BLaER1 (cell line): ENCODE measurements around the gene HDAC4.
A peak's percentile ranks its signal among the peaks of the same experiment; 100 is the strongest.
"Not testable (repeated sequence)": the region's sequence is repeated elsewhere in the genome, so short reads cannot be mapped to it uniquely, and the experiment has no call there.

Source experiments
- H3K27ac ChIP-seq: shearing (Covaris generic); formaldehyde crosslinking; 2 replicates; pipeline ENCODE4 v1.8.1; 2022
- H3K27me3 ChIP-seq: shearing (Covaris generic); formaldehyde crosslinking; 2 replicates; pipeline ENCODE4 v1.8.1; 2022
- H3K36me3 ChIP-seq: shearing (Covaris generic); formaldehyde crosslinking; 2 replicates; pipeline ENCODE4 v1.8.1; 2022
- H3K4me1 ChIP-seq: shearing (Covaris generic); formaldehyde crosslinking; 2 replicates; pipeline ENCODE4 v1.8.1; 2022
- H3K4me2 ChIP-seq: shearing (Covaris generic); formaldehyde crosslinking; 2 replicates; pipeline ENCODE4 v1.8.1; 2022
- H3K4me3 ChIP-seq: shearing (Covaris generic); formaldehyde crosslinking; 2 replicates; pipeline ENCODE4 v1.8.1; 2022
- H3K9ac ChIP-seq: shearing (Covaris generic); formaldehyde crosslinking; 2 replicates; pipeline ENCODE4 v1.8.1; 2022
- H3K9me3 ChIP-seq: shearing (Covaris generic); formaldehyde crosslinking; 2 replicates; pipeline ENCODE4 v1.8.1; 2022
- H4K20me1 ChIP-seq: shearing (Covaris generic); formaldehyde crosslinking; 2 replicates; pipeline ENCODE4 v1.8.1; 2022
- Cebpa-rat ChIP-seq: shearing (Covaris generic); IDR thresholded peaks from 2 replicates; pipeline ENCODE4 v1.8.1; 2022

HDAC4 gene

DNA sequence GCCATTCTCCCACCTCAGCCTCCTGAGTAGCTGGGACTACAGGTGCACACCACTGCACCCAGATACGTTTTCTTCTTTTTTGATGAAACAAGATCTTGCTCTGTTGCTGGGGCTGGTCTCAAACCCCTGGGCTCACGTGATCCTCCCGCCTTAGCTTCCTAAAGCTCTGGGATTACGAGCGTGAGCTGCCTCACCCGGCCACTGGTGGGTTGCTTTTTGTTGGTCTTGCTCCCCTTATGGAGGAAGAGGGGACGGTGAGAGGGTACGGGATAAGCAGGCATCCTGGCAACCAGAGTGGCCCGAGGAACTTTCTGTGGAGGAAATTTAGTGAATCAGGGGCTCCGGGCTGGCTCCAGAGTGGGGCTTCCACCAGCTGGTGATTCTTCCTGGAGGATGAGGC is 222.3 kb downstream of the HDAC4 start:
- Histone ChIP-seq H3K9me3 (peaks cover 51% of the 10 kb centered on the region), H3K4me3 (peak overlapping the region; percentile 21; the same call in 1 of the 2 replicates), H3K4me2 (peak overlapping the region; percentile 15; the same call in 1 of the 2 replicates), H4K20me1 (peaks cover 12% of the 10 kb centered on the region; the same call in 1 of the 2 replicates), H3K27me3 (no peaks in the 10 kb centered on the region), H3K9ac (no peak overlapping the region), H3K36me3 (peaks cover 83% of the 10 kb centered on the region), H3K4me1 (peaks cover 28% of the 10 kb centered on the region), H3K27ac (no peak overlapping the region; the same call in 1 of the 2 replicates)
- TF ChIP-seq Cebpa-rat = no peak

DNA sequence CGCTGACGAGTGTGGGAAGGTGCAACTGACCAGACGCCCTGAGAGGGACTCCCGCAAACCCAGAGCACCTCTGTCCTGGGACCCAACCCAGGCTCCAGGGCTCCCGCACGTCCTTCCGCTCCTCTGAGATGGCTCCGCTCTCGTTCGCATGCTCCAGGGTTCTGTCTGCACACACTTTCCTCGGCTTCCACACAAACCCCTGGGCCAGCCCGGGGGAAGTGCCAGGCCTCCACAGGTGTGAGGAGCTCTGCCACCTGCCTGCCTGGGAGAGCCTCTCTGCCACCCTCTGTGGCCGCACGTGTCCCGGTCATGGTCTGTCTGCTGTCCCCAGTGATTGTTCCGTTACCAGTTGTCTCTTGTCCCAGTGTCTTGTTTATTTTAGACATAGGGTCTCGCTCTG is 222.9 kb downstream of the HDAC4 start:
- Histone ChIP-seq H3K36me3 (peaks cover 85% of the 10 kb centered on the region), H3K9me3 (peaks cover 57% of the 10 kb centered on the region), H3K27me3 (no peaks in the 10 kb centered on the region), H3K27ac (no peak overlapping the region), H3K4me3 (peak overlapping the region; percentile 21; the same call in 1 of the 2 replicates), H3K9ac (no peak overlapping the region), H4K20me1 (peaks cover 12% of the 10 kb centered on the region; the same call in 1 of the 2 replicates), H3K4me2 (peak overlapping the region; percentile 15; the same call in 1 of the 2 replicates), H3K4me1 (peaks cover 23% of the 10 kb centered on the region)
- TF ChIP-seq Cebpa-rat = no peak

GRCh38 chr2:239177325-239177724 is 223.5 kb downstream of the HDAC4 start:
- Histone ChIP-seq H3K9ac (no peak overlapping the region), H3K27ac (no peak overlapping the region), H3K36me3 (peaks cover 88% of the 10 kb centered on the region), H3K4me2 (no peak overlapping the region), H3K9me3 (peaks cover 63% of the 10 kb centered on the region), H4K20me1 (peaks cover 12% of the 10 kb centered on the region; the same call in 1 of the 2 replicates), H3K27me3 (no peaks in the 10 kb centered on the region), H3K4me3 (no peak overlapping the region), H3K4me1 (peaks cover 17% of the 10 kb centered on the region)
- TF ChIP-seq Cebpa-rat = no peak

- Histone ChIP-seq H3K36me3 (peaks cover 80% of the 10 kb centered on the region), H3K9me3 (peaks cover 70% of the 10 kb centered on the region), H3K4me1 (peaks cover 11% of the 10 kb centered on the region)
- H3K9ac ChIP-seq, H3K4me3 ChIP-seq, H4K20me1 ChIP-seq, H3K27ac ChIP-seq, H3K27me3 ChIP-seq, H3K4me2 ChIP-seq: not testable (repeated sequence)
Observed at GRCh38 chr2:239176138-239176803, 224.5 kb downstream of the HDAC4 start.

DNA sequence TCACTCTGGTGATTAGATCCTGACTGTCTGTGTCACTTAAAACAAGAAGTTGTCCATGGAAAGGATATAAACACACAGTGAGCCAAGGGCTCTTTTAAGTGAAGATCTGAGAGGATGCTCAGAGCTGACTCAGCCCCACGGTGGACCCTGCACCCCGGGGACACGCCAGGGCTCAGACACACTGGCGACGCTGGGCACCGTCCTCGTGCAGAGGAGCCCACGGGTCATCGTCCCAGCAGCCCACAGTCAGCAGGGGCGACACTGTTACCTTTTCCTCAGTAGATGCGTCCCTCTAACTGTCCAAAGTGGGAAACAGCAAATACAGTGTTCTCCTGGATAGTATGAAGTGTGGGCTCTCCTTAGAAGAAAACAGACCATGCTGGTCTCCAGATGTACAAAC is 225.6 kb downstream of the HDAC4 start:
- Histone ChIP-seq H3K27me3 (no peaks in the 10 kb centered on the region), H3K36me3 (peaks cover 78% of the 10 kb centered on the region), H3K4me2 (no peak overlapping the region), H4K20me1 (no peaks in the 10 kb centered on the region), H3K27ac (no peak overlapping the region), H3K4me1 (peaks cover 11% of the 10 kb centered on the region), H3K9me3 (peaks cover 78% of the 10 kb centered on the region), H3K9ac (no peak overlapping the region), H3K4me3 (no peak overlapping the region)
- no peak for TF ChIP-seq Cebpa-rat

DNA sequence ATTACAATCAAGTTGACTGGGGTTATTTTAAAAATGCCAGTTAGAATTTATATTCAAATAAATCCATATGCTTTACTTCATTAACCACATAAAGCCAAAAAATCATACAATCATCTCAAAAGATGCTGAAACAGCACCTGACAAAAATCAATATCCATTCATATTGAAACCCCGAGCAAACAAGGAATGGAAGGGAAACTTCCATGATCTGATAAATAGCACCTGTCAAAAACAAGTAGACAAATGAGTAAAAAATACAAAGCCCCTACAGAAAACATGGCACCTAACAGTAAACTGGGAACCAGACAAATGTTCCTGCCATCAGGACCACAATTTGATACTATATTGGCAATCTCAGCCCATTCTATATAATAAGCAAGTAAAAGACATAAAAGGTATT is 227.5 kb downstream of the HDAC4 start:
- H3K9ac ChIP-seq = no peak overlapping the region
- H3K27me3 ChIP-seq = no peaks in the 10 kb centered on the region
- no peaks in the 10 kb centered on the region for H4K20me1 ChIP-seq
- H3K4me1 ChIP-seq = peaks cover 6% of the 10 kb centered on the region
- no peak for TF ChIP-seq Cebpa-rat
- H3K36me3 ChIP-seq = peaks cover 72% of the 10 kb centered on the region
- peaks cover 70% of the 10 kb centered on the region for H3K9me3 ChIP-seq
- no peak overlapping the region for H3K4me3 ChIP-seq
- no peak overlapping the region for H3K27ac ChIP-seq
- no peak overlapping the region for H3K4me2 ChIP-seq

- Histone ChIP-seq H3K27me3 (no peaks in the 10 kb centered on the region), H3K9me3 (peaks cover 54% of the 10 kb centered on the region), H3K9ac (no peak overlapping the region), H3K4me2 (no peak overlapping the region), H4K20me1 (peaks cover 5% of the 10 kb centered on the region; the same call in 1 of the 2 replicates), H3K36me3 (peaks cover 66% of the 10 kb centered on the region), H3K27ac (no peak overlapping the region), H3K4me1 (no peaks in the 10 kb centered on the region), H3K4me3 (no peak overlapping the region)
- no peak for TF ChIP-seq Cebpa-rat
Observed at GRCh38 chr2:239171643-239172042, 229.2 kb downstream of the HDAC4 start.

GRCh38 chr2:239169311-239170048 is 231.3 kb downstream of the HDAC4 start:
- Histone ChIP-seq H3K27me3 (no peaks in the 10 kb centered on the region), H3K4me3 (no peak overlapping the region), H3K4me2 (no peak overlapping the region), H3K9me3 (peaks cover 35% of the 10 kb centered on the region), H3K27ac (no peak overlapping the region), H3K4me1 (peaks cover 12% of the 10 kb centered on the region), H3K36me3 (peaks cover 50% of the 10 kb centered on the region), H4K20me1 (peaks cover 5% of the 10 kb centered on the region; the same call in 1 of the 2 replicates), H3K9ac (no peak overlapping the region)
- no peak for TF ChIP-seq Cebpa-rat

GRCh38 chr2:239168575-239168974 is 232.2 kb downstream of the HDAC4 start:
- H3K4me2 ChIP-seq = no peak overlapping the region
- no peak overlapping the region for H3K4me3 ChIP-seq
- peaks cover 41% of the 10 kb centered on the region for H3K36me3 ChIP-seq
- TF ChIP-seq Cebpa-rat = no peak
- H3K9ac ChIP-seq = no peak overlapping the region
- no peak overlapping the region for H3K27ac ChIP-seq
- peaks cover 5% of the 10 kb centered on the region; the same call in 1 of the 2 replicates for H4K20me1 ChIP-seq
- H3K4me1 ChIP-seq = peaks cover 21% of the 10 kb centered on the region
- peaks cover 27% of the 10 kb centered on the region for H3K9me3 ChIP-seq
- H3K27me3 ChIP-seq = no peaks in the 10 kb centered on the region
